ENCODE results near the gene TMEM106C. TPM values are rescaled to one million over a fixed set of nuclear protein-coding genes. Genes with fewer than 3 reads are reported as not detected.
A peak's percentile ranks its signal among the peaks of the same experiment; 100 is the strongest.

The TMEM106C gene
- total and polyA plus RNA-seq, 2 of the 13 experiments (the other 11 are each of a cell fraction or from before 2014, with no cell fraction given), result 132 to 192 TPM

- TF ChIP-seq SOX5 (CRISPR knock-in tag; IDR thresholded peaks at IDR 0.05; ENCODE audit: borderline replicate concordance), result peak; percentile 41; the same call in 1 of the 2 replicates
- no peak for TF ChIP-seq TEAD2 (CRISPR knock-in tag; IDR thresholded peaks at IDR 0.05)
- no peak for TF ChIP-seq CSRNP1 (CRISPR knock-in tag; IDR thresholded peaks at IDR 0.05)
- TF ChIP-seq JARID2 (CRISPR knock-in tag; IDR thresholded peaks at IDR 0.05; ENCODE audit: insufficient replicate concordance), result no peak
- TF ChIP-seq ZHX1 (CRISPR knock-in tag; IDR thresholded peaks at IDR 0.05; ENCODE audit: low read depth), result peak; percentile 55; the same call in 1 of the 2 replicates
- TF ChIP-seq SCMH1 (CRISPR knock-in tag; IDR thresholded peaks at IDR 0.05; ENCODE audit: borderline replicate concordance), result no peak
- no peak for TF ChIP-seq EZH2 (conservative IDR thresholded peaks at IDR 0.05; ENCODE audit: low read depth, low read length)
- no peak for TF ChIP-seq DNMT1 (CRISPR knock-in tag; IDR thresholded peaks at IDR 0.05)
- TF ChIP-seq FOSL1 (CRISPR knock-in tag; IDR thresholded peaks at IDR 0.05; ENCODE audit: borderline replicate concordance), result no peak
- no peak for TF ChIP-seq PLRG1 (conservative IDR thresholded peaks at IDR 0.05)
- peak; percentile 93 for TF ChIP-seq RNF2 (conservative IDR thresholded peaks at IDR 0.05; ENCODE audit: low read depth)
- no peak for TF ChIP-seq ZNF3 (CRISPR knock-in tag; IDR thresholded peaks at IDR 0.05)
- no peak for TF ChIP-seq NFYC (CRISPR knock-in tag; IDR thresholded peaks at IDR 0.05)
- no peak for TF ChIP-seq ZNF510 (CRISPR knock-in tag; IDR thresholded peaks at IDR 0.05; ENCODE audit: low read depth)
- no peak for TF ChIP-seq ZNF234 (CRISPR knock-in tag; conservative IDR thresholded peaks at IDR 0.05)
- TF ChIP-seq, protein P1, sequence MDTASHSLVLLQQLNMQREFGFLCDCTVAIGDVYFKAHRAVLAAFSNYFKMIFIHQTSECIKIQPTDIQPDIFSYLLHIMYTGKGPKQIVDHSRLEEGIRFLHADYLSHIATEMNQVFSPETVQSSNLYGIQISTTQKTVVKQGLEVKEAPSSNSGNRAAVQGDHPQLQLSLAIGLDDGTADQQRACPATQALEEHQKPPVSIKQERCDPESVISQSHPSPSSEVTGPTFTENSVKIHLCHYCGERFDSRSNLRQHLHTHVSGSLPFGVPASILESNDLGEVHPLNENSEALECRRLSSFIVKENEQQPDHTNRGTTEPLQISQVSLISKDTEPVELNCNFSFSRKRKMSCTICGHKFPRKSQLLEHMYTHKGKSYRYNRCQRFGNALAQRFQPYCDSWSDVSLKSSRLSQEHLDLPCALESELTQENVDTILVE (CRISPR knock-in tag; IDR thresholded peaks at IDR 0.05), result no peak
- TF ChIP-seq ZNF432 (CRISPR knock-in tag; IDR thresholded peaks at IDR 0.05; ENCODE audit: borderline replicate concordance), result no peak
- peak; percentile 74; the same call in 1 of the 2 replicates for TF ChIP-seq ZFP91 (CRISPR knock-in tag; IDR thresholded peaks at IDR 0.05; ENCODE audit: borderline replicate concordance)
- TF ChIP-seq ZNF138 (CRISPR knock-in tag; IDR thresholded peaks at IDR 0.05; ENCODE audit: low read depth), result 0 out of 2 replicates have a peak, but pooled peaks have one; percentile 52
- TF ChIP-seq, protein P2, sequence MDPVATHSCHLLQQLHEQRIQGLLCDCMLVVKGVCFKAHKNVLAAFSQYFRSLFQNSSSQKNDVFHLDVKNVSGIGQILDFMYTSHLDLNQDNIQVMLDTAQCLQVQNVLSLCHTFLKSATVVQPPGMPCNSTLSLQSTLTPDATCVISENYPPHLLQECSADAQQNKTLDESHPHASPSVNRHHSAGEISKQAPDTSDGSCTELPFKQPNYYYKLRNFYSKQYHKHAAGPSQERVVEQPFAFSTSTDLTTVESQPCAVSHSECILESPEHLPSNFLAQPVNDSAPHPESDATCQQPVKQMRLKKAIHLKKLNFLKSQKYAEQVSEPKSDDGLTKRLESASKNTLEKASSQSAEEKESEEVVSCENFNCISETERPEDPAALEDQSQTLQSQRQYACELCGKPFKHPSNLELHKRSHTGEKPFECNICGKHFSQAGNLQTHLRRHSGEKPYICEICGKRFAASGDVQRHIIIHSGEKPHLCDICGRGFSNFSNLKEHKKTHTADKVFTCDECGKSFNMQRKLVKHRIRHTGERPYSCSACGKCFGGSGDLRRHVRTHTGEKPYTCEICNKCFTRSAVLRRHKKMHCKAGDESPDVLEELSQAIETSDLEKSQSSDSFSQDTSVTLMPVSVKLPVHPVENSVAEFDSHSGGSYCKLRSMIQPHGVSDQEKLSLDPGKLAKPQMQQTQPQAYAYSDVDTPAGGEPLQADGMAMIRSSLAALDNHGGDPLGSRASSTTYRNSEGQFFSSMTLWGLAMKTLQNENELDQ (CRISPR knock-in tag; IDR thresholded peaks at IDR 0.05; ENCODE audit: borderline replicate concordance), result no peak
Observed at GRCh38 chr12:47963340-47964040, at the start of gene TMEM106C (continued).

All from HepG2 (cell line).